ENCODE data around the gene SEC14L3. TPM values are rescaled to one million over a fixed set of nuclear protein-coding genes. Genes with fewer than 3 reads are reported as not detected.

SEC14L3 gene
- total and polyA plus RNA-seq, 2 of the 4 experiments (the other 2 are of a cell fraction): not detected

DNA sequence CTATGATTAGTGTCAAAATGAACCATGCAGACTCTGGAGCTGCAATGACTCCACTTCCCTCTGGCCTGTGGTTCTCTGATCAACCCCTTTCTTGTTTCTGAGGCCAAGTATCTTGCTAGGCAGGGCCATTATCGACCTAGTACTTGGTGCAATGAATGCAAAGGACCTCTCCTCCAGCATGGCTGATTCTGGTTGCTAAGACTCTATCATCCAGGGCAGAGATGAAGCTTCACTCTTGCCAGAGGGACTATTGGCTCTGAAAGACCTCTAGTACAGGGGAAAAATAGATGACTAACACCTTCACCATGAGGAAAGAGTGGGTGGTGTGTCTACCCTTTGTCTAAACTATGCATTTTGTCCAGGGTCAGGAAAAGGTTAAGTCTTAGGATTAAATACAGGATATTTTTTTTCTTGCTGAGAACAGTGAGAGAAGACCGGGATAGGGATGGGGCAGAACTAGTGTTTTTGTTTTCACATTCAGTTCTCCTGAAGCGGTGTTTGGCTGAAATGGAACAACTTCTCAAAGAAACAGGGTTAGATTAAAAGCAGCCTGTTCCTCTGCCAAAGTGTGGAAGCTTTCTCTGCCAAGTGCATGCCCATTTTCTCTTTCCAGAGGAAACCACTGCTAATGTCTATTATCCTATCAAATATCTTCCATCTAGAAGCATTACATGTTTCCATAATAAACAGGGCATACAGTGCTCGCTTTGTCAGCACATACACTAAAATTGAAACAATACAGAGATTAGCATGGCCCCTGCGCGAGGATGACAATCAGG is 51.3 kb downstream of the SEC14L3 start:
- Histone ChIP-seq H3K9me3 (ENCODE audit: control insufficient read depth, insufficient read depth, low read length) (no peaks in the 10 kb centered on the region), H2BK5ac (ENCODE audit: low read depth, low read length, poor library complexity, severe bottlenecking) (peak overlapping the region; percentile 95), H3K4ac (ENCODE audit: low read depth, low read length) (peak overlapping the region; percentile 78), H2AFZ (replicated peaks; ENCODE audit: low read length, poor library complexity) (no peak overlapping the region), H3K4me1 (ENCODE audit: control insufficient read depth, insufficient read depth, low read length) (peaks cover 30% of the 10 kb centered on the region), H3K9me1 (ENCODE audit: insufficient read depth, low read length) (peaks cover 23% of the 10 kb centered on the region), H3K79me1 (ENCODE audit: low read depth in 1 of 2, low read length in 2 of 2) (peaks cover 17 to 57% of the 10 kb centered on the region in 2 experiments), H2BK15ac (ENCODE audit: low read depth, low read length) (peak overlapping the region; percentile 68; the same call in 2 of the 3 replicates), H3K14ac (replicated peaks; ENCODE audit: low read depth, low read length) (peak overlapping the region; percentile 87), H3K4me3 (ENCODE audit: insufficient read depth, low read depth, low read length) (no peak overlapping the region), H3K9ac (ENCODE audit: low read depth, low read length) (peak overlapping the region; percentile 12; the same call in 1 of the 2 replicates), H2BK120ac (ENCODE audit: low read depth, low read length) (peak overlapping the region; percentile 77), H3K23ac (ENCODE audit: low read depth, low read length) (peak overlapping the region; percentile 65; the same call in 1 of the 2 replicates), H4K20me1 (ENCODE audit: insufficient read depth, low read length) (no peaks in the 10 kb centered on the region), H3K56ac (ENCODE audit: extremely low read depth, insufficient read depth, low read length) (peak overlapping the region; percentile 32; the same call in 1 of the 2 replicates), H4K91ac (ENCODE audit: insufficient read depth, low read depth, low read length) (peak overlapping the region; percentile 84), H2AK5ac (ENCODE audit: low read depth, low read length) (peak overlapping the region; percentile 92; the same call in 1 of the 2 replicates), H3K27me3 (ENCODE audit: control insufficient read depth, insufficient read depth, low read length) (no peaks in the 10 kb centered on the region), H3K4me2 (ENCODE audit: low read depth, low read length) (peak overlapping the region; percentile 81), H2BK20ac (ENCODE audit: low read depth, low read length) (peak overlapping the region; percentile 90; the same call in 1 of the 2 replicates), H3K27ac (ENCODE audit: insufficient read depth, low read length) (peak overlapping the region; percentile 74), H4K5ac (ENCODE audit: low read depth, low read length) (peak overlapping the region; percentile 54; the same call in 1 of the 2 replicates), H3K36me3 (ENCODE audit: control insufficient read depth, insufficient read depth, low read length) (peaks cover 24% of the 10 kb centered on the region), H4K8ac (ENCODE audit: low read depth in 2 of 2, low read length in 2 of 2) (peak overlapping the region; percentile 82 to 90), H2AK9ac (replicated peaks; ENCODE audit: low read depth, low read length, poor library complexity) (peak overlapping the region; percentile 83), H3K18ac (ENCODE audit: low read depth, low read length) (peak overlapping the region; percentile 58; the same call in 1 of the 2 replicates)
- TF ChIP-seq CEBPB (IDR thresholded peaks at IDR 0.05; ENCODE audit: low read depth, low read length) (peak; percentile 1; the same call in 1 of the 2 replicates), FOS (IDR thresholded peaks at IDR 0.05; ENCODE audit: low read depth, low read length) (peak; percentile 50; the same call in 1 of the 2 replicates), RCOR1 (IDR thresholded peaks at IDR 0.05; ENCODE audit: insufficient replicate concordance, low read length) (no peak)
- POLR2A ChIA-PET (ENCODE audit: unreplicated experiment): no interaction called here
- DNase-seq: peak; percentile 90
- CTCF ChIA-PET: interaction anchor here (0.6 kb wide), 1 partner anchor 64 kb away, joined by 3 read pairs; the partner anchor contains the start of genes CCDC157 and SF3A1
- intact Hi-C loops (cut with micrococcal nuclease): no loop called here
- 57% methylated on average over 1 of the region's 6 CpGs; no CpG with 5 or more reads in 1 of the 2 experiments for WGBS, 2 experiments (ENCODE audit: extremely low coverage in 2 of 2, insufficient read length in 1 of 2)
- ATAC-seq (ENCODE audit: low read depth): peak; percentile 5
- BruUV-seq (replicated peaks): no TSS peak
- in situ Hi-C loops (cut with MboI; ENCODE audit: low sequenced_read_pairs): no loop called here
- dilution Hi-C loops (cut with HindIII; ENCODE audit: low sequenced_read_pairs, unreplicated experiment): no loop called here
